GM23338 (cell line): ENCODE data around the gene PPBP. TPM values are rescaled to one million over a fixed set of nuclear protein-coding genes. Genes with fewer than 3 reads are reported as not detected.

ENCODE experiments used
- ATAC-seq: fragments of 200-7000 bp; cut with Tn5 transposase; 3 replicates; pipeline ENCODE4 v1.9.1; 2020
- DNase-seq: peaks from one replicate; pipeline ENCODE4 v3.0.0-alpha.2; 2015; ENCODE audit warnings: low spot score
- H2AFZ ChIP-seq: fragments of 200-600 bp; sonication (generic); 2 replicates; pipeline ENCODE4 v1.8.0; 2016; ENCODE audit warnings: antibody characterized with exemption, mild to moderate bottlenecking, moderate library complexity
- H3F3A ChIP-seq: fragments of 200-600 bp; sonication (generic); replicated peaks from 2 replicates; pipeline ENCODE4 v1.8.0; 2017; ENCODE audit warnings: antibody characterized with exemption, mixed run types, low read depth
- H3K27ac ChIP-seq: fragments of 200-600 bp; sonication (generic); 2 replicates; pipeline ENCODE4 v1.6.1; 2016; ENCODE audit warnings: low read depth
- H3K27me3 ChIP-seq: fragments of 200-600 bp; sonication (generic); 2 replicates; pipeline ENCODE4 v1.8.0; 2016; ENCODE audit warnings: mild to moderate bottlenecking, mixed run types, moderate library complexity; ENCODE audit not compliant: insufficient read depth
- H3K36me3 ChIP-seq: fragments of 200-600 bp; sonication (generic); 2 replicates; pipeline ENCODE4 v1.8.0; 2016; ENCODE audit warnings: mild to moderate bottlenecking; ENCODE audit not compliant: insufficient read depth
- H3K4me1 ChIP-seq: fragments of 200-600 bp; sonication (generic); 2 replicates; pipeline ENCODE4 v1.8.0; 2016; ENCODE audit warnings: mild to moderate bottlenecking, moderate library complexity; ENCODE audit not compliant: insufficient read depth
- H3K4me2 ChIP-seq: fragments of 200-600 bp; sonication (generic); 2 replicates; pipeline ENCODE4 v1.7.1; 2017; ENCODE audit warnings: mixed run types
- H3K4me3 ChIP-seq: fragments of 200-600 bp; sonication (generic); 2 replicates; pipeline ENCODE4 v1.6.1; 2016; ENCODE audit warnings: mixed run types
- H3K79me2 ChIP-seq: fragments of 200-600 bp; sonication (generic); replicated peaks from 2 replicates; pipeline ENCODE4 v1.8.0; 2017; ENCODE audit warnings: mild to moderate bottlenecking; ENCODE audit not compliant: insufficient read depth
- H3K9me2 ChIP-seq: fragments of 200-600 bp; sonication (generic); 2 replicates; pipeline ENCODE4 v1.8.0; 2017; ENCODE audit not compliant: insufficient read depth
- H4K20me1 ChIP-seq: fragments of 200-600 bp; sonication (generic); replicated peaks from 2 replicates; pipeline ENCODE4 v1.8.0; 2017; ENCODE audit warnings: mild to moderate bottlenecking; ENCODE audit not compliant: insufficient read depth
- H3K27ac Mint-ChIP-seq: 2 replicates; pipeline ENCODE4 v1.8.0; 2020; ENCODE audit warnings: inconsistent platforms, mild to moderate bottlenecking, moderate library complexity, mixed read lengths
- H3K27me3 Mint-ChIP-seq: 3 replicates; pipeline ENCODE4 v1.8.0; 2022; ENCODE audit warnings: low read depth, mild to moderate bottlenecking, moderate library complexity, mixed read lengths, inconsistent platforms; ENCODE audit not compliant: insufficient read depth, poor library complexity
- H3K36me3 Mint-ChIP-seq: 3 replicates; pipeline ENCODE4 v1.8.0; 2021; ENCODE audit warnings: low read depth, mild to moderate bottlenecking, inconsistent platforms, moderate library complexity, mixed read lengths
- H3K4me1 Mint-ChIP-seq: 3 replicates; pipeline ENCODE4 v1.8.0; 2020; ENCODE audit warnings: mild to moderate bottlenecking, inconsistent platforms, mixed read lengths
- H3K4me3 Mint-ChIP-seq: 3 replicates; pipeline ENCODE4 v1.8.0; 2021; ENCODE audit warnings: moderate library complexity, mild to moderate bottlenecking, inconsistent platforms, mixed read lengths
- H3K9me3 Mint-ChIP-seq: 3 replicates; pipeline ENCODE4 v1.8.0; 2020; ENCODE audit warnings: moderate library complexity, mild to moderate bottlenecking, inconsistent platforms, mixed read lengths
- ETS1 ChIP-seq: IDR thresholded peaks from 2 replicates; pipeline ENCODE4 v1.6.1; 2016; ENCODE audit warnings: antibody characterized with exemption
- EZH2 ChIP-seq: fragments of 200-600 bp; sonication (generic); IDR thresholded peaks from one replicate; pipeline ENCODE4 v1.8.0; 2017; ENCODE audit warnings: antibody characterized with exemption, mild to moderate bottlenecking, low read depth; ENCODE audit not compliant: unreplicated experiment
- EZH2phosphoT487 ChIP-seq: fragments of 200-600 bp; sonication (generic); IDR thresholded peaks from one replicate; pipeline ENCODE4 v1.8.1; 2018; ENCODE audit warnings: antibody characterized with exemption; ENCODE audit not compliant: unreplicated experiment
- JUNB ChIP-seq: IDR thresholded peaks from one replicate; pipeline ENCODE4 v1.6.1; 2016; ENCODE audit warnings: antibody characterized with exemption; ENCODE audit not compliant: unreplicated experiment
- NANOG ChIP-seq: IDR thresholded peaks from 2 replicates; pipeline ENCODE4 v1.6.1; 2016; ENCODE audit warnings: antibody characterized with exemption, borderline replicate concordance
- ZNF114 ChIP-seq: fragments of 250-450 bp; sonication (Bioruptor Pico); IDR thresholded peaks from 2 replicates; pipeline ENCODE4 v1.5.0; 2020; ENCODE audit warnings: mild to moderate bottlenecking, moderate library complexity
- ZNF331 ChIP-seq: fragments of 250-450 bp; sonication (Bioruptor Pico); IDR thresholded peaks from 2 replicates; pipeline ENCODE4 v1.5.0; 2020; ENCODE audit warnings: low read depth, mild to moderate bottlenecking, moderate library complexity
- ZNF462 ChIP-seq: fragments of 250-450 bp; sonication (Bioruptor Pico); IDR thresholded peaks from 2 replicates; pipeline ENCODE4 v1.5.0; 2020; ENCODE audit warnings: mild to moderate bottlenecking, moderate library complexity
- polyA plus RNA-seq: library from polyadenylated mRNA; unstranded; fragments of >200 nt; fragmentation: Nextera tagmentation; extraction: Ambion mirVana; gene quantifications from 2 replicates; pipeline ENCODE4 v1.2.1, GENCODE V29; 2016
- total RNA-seq: library from RNA; depleted of rRNA; stranded (reverse); fragments of >200 nt; shearing (Covaris generic); gene quantifications from 2 replicates; pipeline ENCODE4 v1.2.3, GENCODE V29; 2014

The PPBP gene
- total and polyA plus RNA-seq, 2 experiments from 2014 or later = 0.35 to 0.50 TPM

GRCh38 chr4:74030285-74030684, 42.3 kb upstream of the PPBP start (continued):
- TF ChIP-seq ZNF462 (CRISPR knock-in tag) = no peak
- TF ChIP-seq ZNF114 (CRISPR knock-in tag) = no peak
- no peak for TF ChIP-seq JUNB
- TF ChIP-seq NANOG = no peak
- TF ChIP-seq ETS1 = no peak
- TF ChIP-seq EZH2 = no peak
- no peak for TF ChIP-seq EZH2phosphoT487

GRCh38 chr4:74028504-74028903, 40.5 kb upstream of the PPBP start:
- H3K36me3 Mint-ChIP-seq = no peaks in the 10 kb centered on the region; the same call in 2 of the 3 replicates
- H3K27me3 Mint-ChIP-seq = peaks cover 2% of the 10 kb centered on the region
- no peak overlapping the region for H3K27ac ChIP-seq
- no peaks in the 10 kb centered on the region for H3K27me3 ChIP-seq
- no peak overlapping the region for H3K27ac Mint-ChIP-seq
- no peaks in the 10 kb centered on the region for H3F3A ChIP-seq
- no peak overlapping the region for H2AFZ ChIP-seq
- H4K20me1 ChIP-seq = no peaks in the 10 kb centered on the region
- no peaks in the 10 kb centered on the region for H3K9me2 ChIP-seq
- no peaks in the 10 kb centered on the region for H3K4me1 Mint-ChIP-seq
- no peaks in the 10 kb centered on the region for H3K79me2 ChIP-seq
- H3K4me2 ChIP-seq = no peak overlapping the region
- H3K9me3 Mint-ChIP-seq = no peaks in the 10 kb centered on the region
- no peak overlapping the region for H3K4me3 ChIP-seq
- ATAC-seq = no peak
- TF ChIP-seq ETS1 = no peak
- no peak for TF ChIP-seq JUNB
- no peak for TF ChIP-seq ZNF331
- H3K36me3 ChIP-seq = no peaks in the 10 kb centered on the region
- no peak overlapping the region for H3K4me3 Mint-ChIP-seq
- no peaks in the 10 kb centered on the region for H3K4me1 ChIP-seq
- no peak for DNase-seq
